VCaP (cell line): Measurements from ENCODE around the gene HRCT1.

Source experiments
- H3K27ac ChIP-seq: fragments of 450-650 bp; 2 replicates; pipeline ENCODE4 v1.5.1; 2017
- TF ChIP-seq, protein P1 (sequence below): fragments of 450-650 bp; conservative IDR thresholded peaks from 2 replicates; pipeline ENCODE4 v1.5.1; 2017; ENCODE audit warnings: mild to moderate bottlenecking, moderate library complexity

HRCT1 gene

DNA sequence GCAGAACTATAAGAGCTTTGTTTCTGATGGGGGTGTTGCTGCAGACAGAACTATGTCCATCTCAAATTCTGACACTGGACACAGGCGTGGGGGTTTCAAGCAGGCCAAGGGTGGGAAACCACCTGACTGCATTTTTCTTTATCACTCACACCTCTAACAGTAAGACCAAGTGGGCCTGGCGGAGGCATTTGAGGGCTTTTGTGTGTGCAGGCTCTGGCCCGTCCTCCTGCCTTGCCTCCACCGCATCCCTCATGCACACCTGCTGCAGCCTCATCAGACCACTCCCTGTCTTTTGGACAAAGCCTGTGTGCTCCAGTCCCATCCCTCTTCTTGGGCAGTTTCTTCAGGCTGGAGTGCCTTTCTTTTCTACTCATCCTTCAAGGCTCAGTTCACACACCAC lies 43.7 kb upstream of the HRCT1 start:
- TF ChIP-seq, protein P1, sequence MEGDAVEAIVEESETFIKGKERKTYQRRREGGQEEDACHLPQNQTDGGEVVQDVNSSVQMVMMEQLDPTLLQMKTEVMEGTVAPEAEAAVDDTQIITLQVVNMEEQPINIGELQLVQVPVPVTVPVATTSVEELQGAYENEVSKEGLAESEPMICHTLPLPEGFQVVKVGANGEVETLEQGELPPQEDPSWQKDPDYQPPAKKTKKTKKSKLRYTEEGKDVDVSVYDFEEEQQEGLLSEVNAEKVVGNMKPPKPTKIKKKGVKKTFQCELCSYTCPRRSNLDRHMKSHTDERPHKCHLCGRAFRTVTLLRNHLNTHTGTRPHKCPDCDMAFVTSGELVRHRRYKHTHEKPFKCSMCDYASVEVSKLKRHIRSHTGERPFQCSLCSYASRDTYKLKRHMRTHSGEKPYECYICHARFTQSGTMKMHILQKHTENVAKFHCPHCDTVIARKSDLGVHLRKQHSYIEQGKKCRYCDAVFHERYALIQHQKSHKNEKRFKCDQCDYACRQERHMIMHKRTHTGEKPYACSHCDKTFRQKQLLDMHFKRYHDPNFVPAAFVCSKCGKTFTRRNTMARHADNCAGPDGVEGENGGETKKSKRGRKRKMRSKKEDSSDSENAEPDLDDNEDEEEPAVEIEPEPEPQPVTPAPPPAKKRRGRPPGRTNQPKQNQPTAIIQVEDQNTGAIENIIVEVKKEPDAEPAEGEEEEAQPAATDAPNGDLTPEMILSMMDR, result no peak
- no peak overlapping the region for H3K27ac ChIP-seq

DNA sequence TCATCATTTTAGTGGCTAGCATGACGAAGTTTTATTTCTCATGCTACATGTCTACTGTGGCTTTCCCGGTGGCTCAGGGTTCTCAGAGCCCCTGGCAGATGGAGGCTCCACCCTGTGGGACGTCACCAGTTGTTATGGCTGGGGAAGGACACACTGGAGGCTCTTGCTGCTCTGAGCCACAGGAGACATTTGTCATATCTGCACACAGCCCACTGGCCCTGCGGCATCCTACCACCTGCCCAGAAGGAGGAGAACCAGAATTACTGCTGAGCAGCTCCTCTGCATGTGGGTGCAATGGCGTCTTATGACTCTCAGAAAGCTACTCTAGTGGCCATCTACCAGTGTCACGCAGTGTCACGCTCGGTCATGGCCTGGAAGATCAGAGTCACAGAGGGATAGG lies 42.4 kb upstream of the HRCT1 start:
- TF ChIP-seq, protein P1, result no peak
- H3K27ac ChIP-seq, result no peak overlapping the region

DNA sequence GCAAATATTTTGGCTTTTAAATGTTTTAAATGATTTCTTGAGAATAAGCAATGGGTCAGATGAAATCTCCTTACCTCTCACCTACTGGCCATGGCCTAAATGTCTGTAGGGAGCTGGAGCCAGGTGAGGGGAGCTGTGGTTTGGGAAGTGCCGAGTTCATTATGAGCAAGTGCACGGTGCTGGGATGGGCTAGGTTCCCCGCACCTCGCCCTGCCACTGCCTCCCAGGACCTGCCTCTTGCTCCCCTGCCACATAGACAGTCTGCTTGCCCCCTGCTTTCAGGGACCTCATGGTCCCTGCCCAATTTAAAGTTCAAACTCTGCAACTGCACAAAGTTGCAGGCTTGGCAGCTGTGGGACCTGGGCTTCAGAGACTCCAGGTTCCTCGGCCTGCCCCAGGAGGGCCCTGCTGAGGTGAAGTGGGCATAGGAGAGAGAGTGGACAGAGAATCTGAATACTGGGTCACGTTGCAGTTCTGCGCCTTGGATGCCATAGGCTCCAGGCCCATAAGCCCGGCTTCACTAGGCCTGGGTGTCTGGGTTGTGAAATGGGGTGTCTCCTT lies 41.2 kb upstream of the HRCT1 start:
- no peak overlapping the region for H3K27ac ChIP-seq
- TF ChIP-seq, protein P1, result no peak

DNA sequence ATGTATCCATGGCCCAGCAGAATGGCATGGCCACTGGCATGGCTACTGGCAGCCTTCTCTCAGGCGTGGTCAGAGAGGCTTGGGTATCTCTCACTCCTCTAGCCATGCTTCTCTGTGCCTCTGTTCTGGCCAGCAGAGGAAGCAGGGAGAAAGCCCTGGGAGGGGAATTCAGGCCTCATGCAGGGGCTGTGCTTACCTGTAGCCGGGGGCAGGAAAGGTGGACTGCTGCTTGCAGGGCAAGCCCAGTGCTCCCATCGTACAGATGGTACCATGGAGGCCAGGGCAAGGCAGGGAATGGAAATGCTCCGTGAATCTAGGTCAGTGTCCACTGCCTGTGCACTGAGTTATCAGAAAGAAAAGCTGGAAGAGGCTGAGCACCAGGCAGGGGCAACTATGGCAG lies 38.5 kb upstream of the HRCT1 start:
- no peak overlapping the region for H3K27ac ChIP-seq
- TF ChIP-seq, protein P1, result no peak

DNA sequence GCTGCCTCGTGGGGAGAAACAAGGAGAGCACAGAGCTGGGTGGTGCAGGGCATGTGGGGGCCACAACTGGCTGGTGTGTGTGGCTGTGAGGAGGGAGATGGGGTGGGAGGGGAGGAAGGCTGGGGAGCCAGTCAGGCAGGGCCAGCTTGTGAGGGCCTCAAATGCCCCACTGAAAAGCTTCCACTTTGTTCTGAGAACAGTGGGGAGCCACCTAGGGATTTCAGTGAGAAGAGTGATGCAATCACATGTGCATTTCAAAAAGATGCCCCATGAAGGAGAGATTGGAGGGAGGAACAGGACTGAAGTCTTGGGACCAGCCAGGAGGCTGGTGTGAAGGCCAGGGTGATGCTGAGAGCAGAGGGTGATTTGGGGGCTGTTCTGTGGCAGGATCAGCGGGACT lies 37.1 kb upstream of the HRCT1 start:
- H3K27ac ChIP-seq, result no peak overlapping the region
- TF ChIP-seq, protein P1, result no peak

DNA sequence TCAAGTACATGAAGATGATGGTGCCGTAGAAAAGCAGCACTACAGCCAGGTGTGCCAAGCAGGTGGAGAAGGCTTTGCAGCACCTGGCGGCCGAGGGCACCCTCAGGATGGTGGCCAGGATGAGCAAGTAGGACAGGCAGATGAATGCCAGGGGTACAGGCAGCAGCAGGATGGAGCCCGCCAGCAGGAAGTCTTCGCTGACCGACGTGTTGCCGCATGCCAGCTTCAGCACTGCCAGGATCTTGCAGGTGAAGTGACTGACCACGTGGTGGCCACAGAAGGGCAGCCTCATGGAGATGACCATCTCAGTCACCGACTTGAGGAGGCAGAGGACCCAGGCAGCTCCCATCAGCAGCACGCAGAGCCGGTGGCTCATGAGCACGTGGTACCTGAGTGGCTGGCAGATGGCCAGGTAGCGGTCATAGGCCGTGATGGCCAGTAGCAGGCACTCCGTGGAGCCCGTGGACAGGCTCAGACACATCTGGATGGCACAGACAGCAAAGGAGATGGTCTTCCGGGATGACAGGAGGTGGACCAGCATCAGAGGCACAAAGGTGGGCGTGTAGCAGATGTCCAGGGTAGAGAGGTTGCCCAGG lies 36.3 kb upstream of the HRCT1 start:
- TF ChIP-seq, protein P1, result no peak

DNA sequence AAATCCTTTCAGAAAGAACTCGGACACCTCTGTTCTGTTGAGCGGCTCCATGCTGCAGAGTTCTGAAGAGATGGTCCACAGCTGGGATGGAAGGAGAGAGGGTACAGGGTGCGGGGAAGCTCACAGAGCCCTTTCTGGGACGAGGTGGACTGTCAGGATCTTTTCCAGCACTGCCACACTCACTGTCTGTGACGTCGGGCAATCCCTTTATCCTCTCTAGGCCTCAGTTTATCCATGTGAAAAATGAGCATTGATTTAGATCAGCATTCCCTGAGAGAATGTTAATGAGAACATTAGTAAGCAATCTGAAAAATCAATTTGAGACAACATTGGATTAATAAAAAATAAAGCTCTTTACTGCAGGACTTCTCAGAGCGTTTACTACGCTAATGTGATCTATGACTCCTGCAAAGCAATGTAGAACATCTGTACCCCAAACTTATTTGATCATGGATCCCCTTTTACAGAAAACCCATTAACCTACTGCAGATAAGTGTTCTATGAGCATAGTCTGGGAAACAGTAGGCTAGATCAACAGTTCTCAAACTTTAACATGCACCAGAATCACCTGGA lies 35.6 kb upstream of the HRCT1 start, which contains the start of gene OR13J1:
Gene OR13J1 (minus strand): TSS at position 51 of the 573 bp plus-strand sequence. CDS start 0 bp downstream, at position 51.
- TF ChIP-seq, protein P1, result no peak
- no peak within 1 kb of the TSS for H3K27ac ChIP-seq

More for the DNA sequence above, 36.3 kb upstream of the HRCT1 start:
- no peak overlapping the region for H3K27ac ChIP-seq
